ENCODE results near the gene LRRC8C.
A peak's percentile ranks its signal among the peaks of the same experiment; 100 is the strongest.

Gene LRRC8C

GRCh38 chr1:89761338-89761737, 128.4 kb downstream of the LRRC8C start:
- Histone ChIP-seq H3K9me3 (no peaks in the 10 kb centered on the region), H3K4me3 (no peak overlapping the region)
- in situ Hi-C loops (cut with MboI; ENCODE audit: low sequenced_read_pairs), result loop anchor here (5.0 kb wide), 1 partner anchor 129 kb away; the partner anchor contains the start of gene LRRC8C

GRCh38 chr1:89761901-89762300, 129.0 kb downstream of the LRRC8C start:
- DNase-seq (ENCODE audit: low spot score in 2 of 2), result no peak
- H3K4me1 ChIP-seq, result peaks cover 4% of the 10 kb centered on the region
- no peaks in the 10 kb centered on the region for H3K9me3 ChIP-seq
- H3K36me3 ChIP-seq (replicated peaks), result no peaks in the 10 kb centered on the region
- in situ Hi-C loops (cut with MboI; ENCODE audit: low sequenced_read_pairs), result loop anchor here (5.0 kb wide), 1 partner anchor 130 kb away; the partner anchor contains the start of gene LRRC8C
- peaks cover 13% of the 10 kb centered on the region for H3K27me3 ChIP-seq (ENCODE audit: low read depth)
- no peak overlapping the region for H3K4me3 ChIP-seq

More at GRCh38 chr1:89761338-89761737, 128.4 kb downstream of the LRRC8C start:
- no peak for DNase-seq (ENCODE audit: low spot score in 2 of 2)
- no peaks in the 10 kb centered on the region for H3K36me3 ChIP-seq (replicated peaks)
- H3K27me3 ChIP-seq (ENCODE audit: low read depth), result peaks cover 13% of the 10 kb centered on the region
- H3K4me1 ChIP-seq, result peaks cover 4% of the 10 kb centered on the region

- in situ Hi-C loops (cut with MboI; ENCODE audit: low sequenced_read_pairs), result loop anchor here (5.0 kb wide), 1 partner anchor 130 kb away; the partner anchor contains the start of gene LRRC8C
- no peak for DNase-seq (ENCODE audit: low spot score in 2 of 2)
- H3K9me3 ChIP-seq, result no peaks in the 10 kb centered on the region
- H3K4me1 ChIP-seq, result peaks cover 4% of the 10 kb centered on the region
- H3K27me3 ChIP-seq (ENCODE audit: low read depth), result peaks cover 13% of the 10 kb centered on the region
- H3K4me3 ChIP-seq, result no peak overlapping the region
- H3K36me3 ChIP-seq (replicated peaks), result no peaks in the 10 kb centered on the region
These were observed 129.5 kb downstream of the LRRC8C start for GRCh38 chr1:89762386-89762778.

GRCh38 chr1:89762779-89763648, 130.1 kb downstream of the LRRC8C start:
- Histone ChIP-seq H3K36me3 (replicated peaks) (no peaks in the 10 kb centered on the region), H3K4me1 (peaks cover 4% of the 10 kb centered on the region), H3K27me3 (ENCODE audit: low read depth) (peaks cover 13% of the 10 kb centered on the region), H3K9me3 (no peaks in the 10 kb centered on the region), H3K4me3 (peak overlapping the region; percentile 22)
- in situ Hi-C loops (cut with MboI; ENCODE audit: low sequenced_read_pairs), result loop anchor here (5.0 kb wide), 1 partner anchor 131 kb away; the partner anchor contains the start of gene LRRC8C
- DNase-seq (ENCODE audit: low spot score in 2 of 2), result peak; percentile 68 to 93

- in situ Hi-C loops (cut with MboI; ENCODE audit: low sequenced_read_pairs), result loop anchor here (5.0 kb wide), 1 partner anchor 131 kb away; the partner anchor contains the start of gene LRRC8C
- no peak for DNase-seq (ENCODE audit: low spot score in 2 of 2)
- Histone ChIP-seq H3K27me3 (ENCODE audit: low read depth) (peaks cover 7% of the 10 kb centered on the region; the same call in 1 of the 2 replicates), H3K4me1 (peaks cover 4% of the 10 kb centered on the region), H3K36me3 (replicated peaks) (no peaks in the 10 kb centered on the region), H3K4me3 (no peak overlapping the region), H3K9me3 (no peaks in the 10 kb centered on the region)
These were observed 130.7 kb downstream of the LRRC8C start for GRCh38 chr1:89763649-89763986.

- DNase-seq (ENCODE audit: low spot score in 2 of 2), result no peak
- in situ Hi-C loops (cut with MboI; ENCODE audit: low sequenced_read_pairs), result no loop called here
- Histone ChIP-seq H3K4me3 (no peak overlapping the region), H3K9me3 (no peaks in the 10 kb centered on the region), H3K4me1 (peaks cover 13% of the 10 kb centered on the region), H3K36me3 (replicated peaks) (no peaks in the 10 kb centered on the region), H3K27me3 (ENCODE audit: low read depth) (peaks cover 6% of the 10 kb centered on the region; the same call in 1 of the 2 replicates)
These were observed 132.9 kb downstream of the LRRC8C start for GRCh38 chr1:89765774-89766173.

- in situ Hi-C loops (cut with MboI; ENCODE audit: low sequenced_read_pairs), result no loop called here
These were observed 134.7 kb downstream of the LRRC8C start for GRCh38 chr1:89767618-89768017.

More at GRCh38 chr1:89767618-89768017, 134.7 kb downstream of the LRRC8C start:
- Histone ChIP-seq H3K36me3 (replicated peaks) (no peaks in the 10 kb centered on the region), H3K9me3 (no peaks in the 10 kb centered on the region), H3K27me3 (ENCODE audit: low read depth) (peaks cover 6% of the 10 kb centered on the region; the same call in 1 of the 2 replicates), H3K4me1 (peaks cover 24% of the 10 kb centered on the region), H3K4me3 (no peak overlapping the region)
- DNase-seq (ENCODE audit: low spot score in 2 of 2), result no peak
